ENCODE measurements around the gene CPT1B. TPM values are rescaled to one million over a fixed set of nuclear protein-coding genes. Genes with fewer than 3 reads are reported as not detected.

CPT1B gene
- total RNA-seq, 4 donors from 2014 or later = 0.51 to 10.4 (median 7.2) TPM; not detected in 1

DNA sequence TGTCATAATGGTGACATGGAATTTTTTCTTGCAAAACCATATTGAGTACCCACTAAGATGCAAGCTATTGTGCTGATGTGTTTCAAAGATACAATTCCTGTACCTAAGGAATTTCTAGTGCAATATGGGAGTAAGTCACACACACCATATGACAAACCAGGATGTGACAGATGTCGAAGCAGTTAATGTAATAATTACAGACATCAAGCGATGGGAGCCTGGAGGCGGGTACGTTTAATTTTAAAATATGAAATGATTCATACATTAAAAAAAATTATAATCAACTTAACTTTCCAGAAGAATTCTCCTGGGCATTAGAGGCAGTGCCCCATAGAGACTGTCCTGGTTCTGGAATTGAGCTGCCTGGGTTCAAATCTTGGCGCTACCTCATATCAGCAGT is 21.5 kb downstream of the CPT1B start:
- DNase-seq = no peak
- no peak for TF ChIP-seq POLR2A (IDR thresholded peaks at IDR 0.05)
- TF ChIP-seq, protein P1, sequence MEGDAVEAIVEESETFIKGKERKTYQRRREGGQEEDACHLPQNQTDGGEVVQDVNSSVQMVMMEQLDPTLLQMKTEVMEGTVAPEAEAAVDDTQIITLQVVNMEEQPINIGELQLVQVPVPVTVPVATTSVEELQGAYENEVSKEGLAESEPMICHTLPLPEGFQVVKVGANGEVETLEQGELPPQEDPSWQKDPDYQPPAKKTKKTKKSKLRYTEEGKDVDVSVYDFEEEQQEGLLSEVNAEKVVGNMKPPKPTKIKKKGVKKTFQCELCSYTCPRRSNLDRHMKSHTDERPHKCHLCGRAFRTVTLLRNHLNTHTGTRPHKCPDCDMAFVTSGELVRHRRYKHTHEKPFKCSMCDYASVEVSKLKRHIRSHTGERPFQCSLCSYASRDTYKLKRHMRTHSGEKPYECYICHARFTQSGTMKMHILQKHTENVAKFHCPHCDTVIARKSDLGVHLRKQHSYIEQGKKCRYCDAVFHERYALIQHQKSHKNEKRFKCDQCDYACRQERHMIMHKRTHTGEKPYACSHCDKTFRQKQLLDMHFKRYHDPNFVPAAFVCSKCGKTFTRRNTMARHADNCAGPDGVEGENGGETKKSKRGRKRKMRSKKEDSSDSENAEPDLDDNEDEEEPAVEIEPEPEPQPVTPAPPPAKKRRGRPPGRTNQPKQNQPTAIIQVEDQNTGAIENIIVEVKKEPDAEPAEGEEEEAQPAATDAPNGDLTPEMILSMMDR (IDR thresholded peaks at IDR 0.05) = no peak
- intact Hi-C loops (cut with DNase I; ENCODE audit: low total_unique reads) = no loop called here
- Histone ChIP-seq H3K27ac (no peak overlapping the region), H3K27me3 (no peaks in the 10 kb centered on the region), H3K9me3 (no peaks in the 10 kb centered on the region), H3K4me3 (no peak overlapping the region), H3K36me3 (no peaks in the 10 kb centered on the region), H3K4me1 (no peaks in the 10 kb centered on the region)

DNA sequence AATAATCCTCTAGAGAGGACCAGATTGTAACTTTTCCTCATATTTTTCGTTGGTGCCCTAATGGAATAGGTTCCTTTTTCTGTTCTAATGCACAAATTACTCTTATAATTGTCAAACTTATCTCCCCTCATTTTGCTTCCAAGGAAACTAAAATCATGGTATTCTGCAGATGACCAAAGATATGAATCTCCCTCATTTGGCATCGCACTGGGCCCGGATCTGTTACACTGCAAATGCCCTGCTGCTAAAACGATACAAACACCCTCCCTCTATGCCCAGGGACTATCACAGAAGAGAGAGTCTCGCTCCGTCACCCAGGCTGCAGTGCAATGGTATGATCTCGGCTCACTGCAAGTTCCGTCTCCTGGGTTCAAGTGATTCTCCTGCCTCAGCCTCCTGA is 24.9 kb downstream of the CPT1B start:
- no peak for DNase-seq
- Histone ChIP-seq H3K9me3 (no peaks in the 10 kb centered on the region), H3K4me3 (no peak overlapping the region), H3K36me3 (no peaks in the 10 kb centered on the region), H3K27ac (no peak overlapping the region), H3K27me3 (peaks cover 5 to 11% of the 10 kb centered on the region in 2 donors), H3K4me1 (peaks cover 0 to 7% of the 10 kb centered on the region in 2 donors)
- TF ChIP-seq POLR2A (IDR thresholded peaks at IDR 0.05) = no peak
- TF ChIP-seq, protein P1 (IDR thresholded peaks at IDR 0.05) = no peak
- intact Hi-C loops (cut with DNase I; ENCODE audit: low total_unique reads) = loop anchor here (5.0 kb wide), 1 partner anchor 41 kb away; no protein-coding TSS in a partner anchor

DNA sequence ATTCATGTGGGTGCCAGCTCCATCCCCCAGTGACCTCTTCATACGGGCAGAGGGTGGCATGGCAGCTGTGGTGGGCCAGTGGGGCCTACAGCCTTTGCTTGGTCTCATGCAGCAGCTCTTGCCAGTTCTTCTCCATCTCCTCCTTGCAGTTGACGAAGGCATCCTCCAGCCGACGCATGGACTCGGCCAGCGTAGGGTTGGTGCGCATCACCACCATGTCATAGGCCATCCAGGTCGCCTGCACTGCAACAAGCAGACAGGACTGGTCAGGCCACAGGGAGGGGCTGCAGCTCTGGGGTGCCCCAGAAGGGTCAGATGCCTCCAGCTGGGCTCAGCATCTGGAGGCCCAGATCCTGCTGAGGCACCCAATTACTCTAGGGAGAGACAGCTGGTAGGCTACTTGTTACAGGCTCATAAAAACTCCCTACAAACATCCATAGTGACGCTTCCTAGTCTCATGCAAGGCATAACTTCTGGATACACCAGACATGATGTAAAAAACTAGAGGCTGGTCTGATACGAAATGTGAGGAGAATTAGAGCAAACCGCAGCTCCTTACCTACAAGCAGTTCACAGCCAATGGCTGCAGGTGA is 27.0 kb downstream of the CPT1B start:
- H3K9me3 ChIP-seq = no peaks in the 10 kb centered on the region
- H3K27ac ChIP-seq = no peak overlapping the region
- peaks cover 9 to 14% of the 10 kb centered on the region in 2 donors for H3K27me3 ChIP-seq
- TF ChIP-seq POLR2A (IDR thresholded peaks at IDR 0.05) = no peak
- TF ChIP-seq, protein P1 (IDR thresholded peaks at IDR 0.05) = no peak
- intact Hi-C loops (cut with DNase I; ENCODE audit: low total_unique reads) = loop anchor here (5.0 kb wide), 1 partner anchor 39 kb away; no protein-coding TSS in a partner anchor
- no peak for DNase-seq
- H3K4me3 ChIP-seq = no peak overlapping the region
- peaks cover 0 to 12% of the 10 kb centered on the region in 2 donors for H3K4me1 ChIP-seq
- H3K36me3 ChIP-seq = no peaks in the 10 kb centered on the region

DNA sequence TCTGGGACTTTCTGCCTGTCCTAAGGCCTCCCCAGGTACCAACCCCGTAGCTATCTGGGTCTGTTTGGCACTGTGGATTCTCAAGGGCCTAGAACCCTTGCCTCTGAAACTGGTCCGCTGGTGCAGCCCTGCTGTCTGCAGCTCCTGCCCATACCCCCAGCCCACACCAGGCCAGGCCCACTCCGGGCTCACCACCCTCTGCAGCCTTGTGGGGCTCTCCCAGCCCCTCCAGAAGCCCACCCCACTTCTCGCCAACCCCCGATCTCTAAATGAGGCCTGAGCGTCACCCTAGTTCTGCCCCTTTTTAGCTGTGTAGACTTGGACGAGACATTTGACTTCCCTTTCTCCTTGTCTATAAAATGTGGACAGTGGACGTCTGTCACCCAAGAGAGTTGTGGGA is 27.8 kb downstream of the CPT1B start:
- H3K4me3 ChIP-seq = no peak overlapping the region
- no peaks in the 10 kb centered on the region for H3K36me3 ChIP-seq
- no peak overlapping the region for H3K27ac ChIP-seq
- TF ChIP-seq, protein P1 (IDR thresholded peaks at IDR 0.05) = no peak
- no peak for TF ChIP-seq POLR2A (IDR thresholded peaks at IDR 0.05)
- DNase-seq = no peak
- H3K9me3 ChIP-seq = no peaks in the 10 kb centered on the region
- peaks cover 13 to 14% of the 10 kb centered on the region in 2 donors for H3K27me3 ChIP-seq
- H3K4me1 ChIP-seq = peaks cover 0 to 12% of the 10 kb centered on the region in 2 donors
- intact Hi-C loops (cut with DNase I; ENCODE audit: low total_unique reads) = loop anchor here (5.0 kb wide), 1 partner anchor 38 kb away; no protein-coding TSS in a partner anchor

DNA sequence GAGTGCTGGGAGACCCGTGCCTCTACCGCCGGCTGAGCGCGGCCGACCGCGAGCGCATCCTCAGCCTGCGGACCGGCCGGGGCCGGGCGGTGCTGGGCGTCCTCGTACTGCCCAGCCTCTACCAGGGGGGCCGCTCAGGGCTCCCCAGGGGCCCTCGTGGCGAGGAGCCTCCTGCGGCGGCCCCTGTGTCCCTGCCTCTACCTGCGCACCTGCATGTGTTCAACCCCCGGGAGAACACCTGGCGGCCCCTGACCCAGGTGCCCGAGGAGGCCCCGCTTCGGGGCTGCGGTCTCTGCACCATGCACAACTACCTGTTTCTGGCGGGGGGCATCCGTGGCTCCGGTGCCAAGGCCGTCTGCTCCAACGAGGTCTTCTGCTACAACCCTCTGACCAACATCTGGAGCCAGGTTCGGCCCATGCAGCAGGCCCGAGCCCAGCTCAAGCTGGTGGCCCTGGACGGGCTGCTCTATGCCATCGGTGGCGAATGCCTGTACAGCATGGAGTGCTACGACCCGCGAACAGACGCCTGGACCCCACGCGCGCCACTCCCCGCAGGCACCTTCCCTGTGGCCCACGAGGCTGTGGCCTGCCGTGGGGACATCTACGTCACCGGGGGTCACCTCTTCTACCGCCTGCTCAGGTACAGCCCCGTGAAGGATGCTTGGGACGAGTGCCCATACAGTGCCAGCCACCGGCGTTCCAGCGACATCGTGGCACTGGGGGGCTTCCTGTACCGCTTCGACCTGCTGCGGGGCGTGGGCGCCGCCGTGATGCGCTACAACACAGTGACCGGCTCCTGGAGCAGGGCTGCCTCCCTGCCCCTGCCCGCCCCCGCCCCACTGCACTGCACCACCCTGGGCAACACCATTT is 29.1 kb downstream of the CPT1B start:
- Histone ChIP-seq H3K9me3 (no peaks in the 10 kb centered on the region), H3K27me3 (peaks cover 13 to 14% of the 10 kb centered on the region in 2 donors), H3K4me1 (peaks cover 0 to 12% of the 10 kb centered on the region in 2 donors), H3K27ac (no peak overlapping the region), H3K36me3 (no peaks in the 10 kb centered on the region), H3K4me3 (no peak overlapping the region)
- TF ChIP-seq, protein P1 (IDR thresholded peaks at IDR 0.05) = no peak
- TF ChIP-seq POLR2A (IDR thresholded peaks at IDR 0.05) = no peak
- intact Hi-C loops (cut with DNase I; ENCODE audit: low total_unique reads) = no loop called here
- no peak for DNase-seq

Data from uterus (tissue), 4 donors.